ENCODE results near the gene PIK3CA. TPM values are rescaled to one million over a fixed set of nuclear protein-coding genes. Genes with fewer than 3 reads are reported as not detected.

Gene PIK3CA
- total RNA-seq, 4 donors from 2014 or later: 11.6 to 24.3 (median 18.1) TPM

- Histone ChIP-seq H3K27me3 (no peaks in the 10 kb centered on the region), H3K9me3 (no peaks in the 10 kb centered on the region), H3K4me3 (no peak overlapping the region), H3K27ac (no peak overlapping the region), H3K4me1 (no peaks in the 10 kb centered on the region), H3K36me3 (no peaks in the 10 kb centered on the region)
- in situ Hi-C loops (cut with MboI; ENCODE audit: low pct_ligation_motif_present in 1 of 4, low pct_unique_long_range_greater_than_20kb in 1 of 4, low sequenced_read_pairs in 3 of 4) (no loop called here), intact Hi-C loops (cut with DNase I; ENCODE audit: low total_unique reads) (no loop called here)
- 86 to 89% methylated on average over 3 of the region's 3 CpGs for WGBS, 2 donors (ENCODE audit: low coverage in 1 of 2)
- TF ChIP-seq POLR2A (IDR thresholded peaks at IDR 0.05) (no peak), EP300 (IDR thresholded peaks at IDR 0.05; ENCODE audit: low read depth) (no peak), POLR2AphosphoS5 (IDR thresholded peaks at IDR 0.05) (no peak), CTCF (IDR thresholded peaks at IDR 0.05) (no peak)
- DNase-seq: no peak
These were observed 128.6 kb downstream of the PIK3CA start for GRCh38 chr3:179276743-179277142.

- Histone ChIP-seq H3K4me3 (no peak overlapping the region), H3K27me3 (no peaks in the 10 kb centered on the region), H3K4me1 (no peaks in the 10 kb centered on the region), H3K27ac (no peak overlapping the region), H3K9me3 (no peaks in the 10 kb centered on the region), H3K36me3 (no peaks in the 10 kb centered on the region)
- no peak for DNase-seq
- in situ Hi-C loops (cut with MboI; ENCODE audit: low pct_ligation_motif_present in 1 of 4, low pct_unique_long_range_greater_than_20kb in 1 of 4, low sequenced_read_pairs in 3 of 4) (no loop called here), intact Hi-C loops (cut with DNase I; ENCODE audit: low total_unique reads) (no loop called here)
- 93 to 95% methylated on average over 1 of the region's 1 CpG for WGBS, 2 donors (ENCODE audit: low coverage in 1 of 2)
- TF ChIP-seq CTCF (IDR thresholded peaks at IDR 0.05) (no peak), POLR2A (IDR thresholded peaks at IDR 0.05) (no peak), EP300 (IDR thresholded peaks at IDR 0.05; ENCODE audit: low read depth) (no peak), POLR2AphosphoS5 (IDR thresholded peaks at IDR 0.05) (no peak)
These were observed 130.0 kb downstream of the PIK3CA start for GRCh38 chr3:179278151-179278550.

- intact Hi-C loops (cut with DNase I; ENCODE audit: low total_unique reads): no loop called here
- Histone ChIP-seq H3K27ac (no peak overlapping the region), H3K4me3 (no peak overlapping the region), H3K4me1 (no peaks in the 10 kb centered on the region), H3K36me3 (no peaks in the 10 kb centered on the region), H3K9me3 (no peaks in the 10 kb centered on the region), H3K27me3 (no peaks in the 10 kb centered on the region)
- 64 to 77% methylated on average over 4 of the region's 4 CpGs for WGBS, 2 donors (ENCODE audit: low coverage in 1 of 2)
- in situ Hi-C loops (cut with MboI; ENCODE audit: low pct_ligation_motif_present in 1 of 4, low pct_unique_long_range_greater_than_20kb in 1 of 4, low sequenced_read_pairs in 3 of 4): no loop called here
- DNase-seq: no peak
- TF ChIP-seq EP300 (IDR thresholded peaks at IDR 0.05; ENCODE audit: low read depth) (no peak), POLR2AphosphoS5 (IDR thresholded peaks at IDR 0.05) (no peak), CTCF (IDR thresholded peaks at IDR 0.05) (no peak), POLR2A (IDR thresholded peaks at IDR 0.05) (no peak)
These were observed 131.0 kb downstream of the PIK3CA start for GRCh38 chr3:179278932-179279693.

- intact Hi-C loops (cut with DNase I; ENCODE audit: low total_unique reads) (no loop called here), in situ Hi-C loops (cut with MboI; ENCODE audit: low pct_ligation_motif_present in 1 of 4, low pct_unique_long_range_greater_than_20kb in 1 of 4, low sequenced_read_pairs in 3 of 4) (no loop called here)
- H3K4me3 ChIP-seq: no peak overlapping the region
- H3K36me3 ChIP-seq: no peaks in the 10 kb centered on the region
- DNase-seq: no peak
- 80 to 88% methylated on average over 1 of the region's 1 CpG for WGBS, 2 donors (ENCODE audit: low coverage in 1 of 2)
- no peaks in the 10 kb centered on the region for H3K27me3 ChIP-seq
- H3K9me3 ChIP-seq: no peaks in the 10 kb centered on the region
- H3K27ac ChIP-seq: no peak overlapping the region
- TF ChIP-seq CTCF (IDR thresholded peaks at IDR 0.05): no peak
- no peak for TF ChIP-seq POLR2A (IDR thresholded peaks at IDR 0.05)
- TF ChIP-seq POLR2AphosphoS5 (IDR thresholded peaks at IDR 0.05): no peak
- TF ChIP-seq EP300 (IDR thresholded peaks at IDR 0.05; ENCODE audit: low read depth): no peak
- H3K4me1 ChIP-seq: no peaks in the 10 kb centered on the region
These were observed 131.7 kb downstream of the PIK3CA start for GRCh38 chr3:179279837-179280236.
